ENCODE results near the gene SLC25A12.
"Not testable (repeated sequence)": the region's sequence is repeated elsewhere in the genome, so short reads cannot be mapped to it uniquely, and the experiment has no call there.

SLC25A12 gene

GRCh38 chr2:171762879-171763573, 131.0 kb downstream of the SLC25A12 start:
- TF ChIP-seq GLIS3 (CRISPR knock-in tag; IDR thresholded peaks at IDR 0.05) (no peak), RARB (CRISPR knock-in tag; IDR thresholded peaks at IDR 0.05) (no peak), ZC3H10 (CRISPR knock-in tag; IDR thresholded peaks at IDR 0.05) (no peak), TSHZ2 (CRISPR knock-in tag; IDR thresholded peaks at IDR 0.05) (no peak), TCF4 (CRISPR knock-in tag; IDR thresholded peaks at IDR 0.05; ENCODE audit: borderline replicate concordance) (no peak)
- peak; percentile 85 for ATAC-seq

GRCh38 chr2:171761176-171761575, 132.9 kb downstream of the SLC25A12 start:
- ATAC-seq: not testable (repeated sequence)

DNA sequence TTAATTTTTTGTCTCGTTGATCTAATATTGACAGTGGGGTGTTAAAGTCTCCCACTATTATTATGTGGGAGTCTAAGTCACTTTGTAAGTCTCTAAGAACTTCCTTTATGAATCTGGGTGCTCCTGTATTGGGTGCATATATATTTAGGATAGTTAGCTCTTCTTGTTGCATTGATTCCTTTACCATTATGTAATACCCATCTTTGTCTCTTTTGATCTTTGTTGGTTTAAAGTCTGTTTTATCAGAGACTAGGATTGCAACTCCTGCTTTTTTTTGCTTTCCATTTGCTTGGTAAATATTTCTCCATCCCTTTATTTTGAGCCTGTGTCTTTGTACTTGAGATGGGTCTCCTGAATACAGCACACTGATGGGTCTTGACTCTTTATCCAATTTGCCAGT, 135.3 kb downstream of the SLC25A12 start:
- ATAC-seq: not testable (repeated sequence)

DNA sequence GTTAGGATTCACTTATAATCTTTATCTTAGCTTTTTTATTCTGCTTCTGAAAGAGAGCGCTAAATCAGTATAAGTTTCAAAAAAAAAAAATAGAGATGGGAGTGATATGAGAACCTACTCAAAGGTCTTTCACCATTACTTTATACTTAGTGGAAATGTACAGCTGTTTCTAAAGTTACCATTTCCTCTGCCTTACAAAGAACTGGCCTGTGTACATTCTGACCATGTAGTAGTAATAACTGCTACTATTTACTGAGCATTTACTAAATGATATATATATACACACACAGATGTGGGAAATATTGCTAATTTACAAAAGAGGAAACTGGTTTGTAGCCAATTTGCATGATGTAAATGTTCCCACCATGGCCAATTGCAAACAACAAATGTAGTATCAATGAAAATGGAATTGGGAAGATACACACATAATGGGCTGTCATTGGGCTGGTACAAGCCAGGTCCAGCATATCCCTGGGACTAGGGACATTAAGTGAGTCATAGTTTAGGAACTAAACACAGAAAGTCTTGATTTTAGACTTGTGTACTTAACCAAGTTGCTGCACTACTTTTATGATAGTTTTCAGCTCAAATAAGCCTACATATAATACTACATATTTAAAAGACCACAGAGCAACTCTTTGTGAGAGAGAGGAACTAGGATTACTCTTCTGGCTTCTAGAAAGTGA, 139.6 kb downstream of the SLC25A12 start:
- ATAC-seq: no peak
- TF ChIP-seq, protein P1, sequence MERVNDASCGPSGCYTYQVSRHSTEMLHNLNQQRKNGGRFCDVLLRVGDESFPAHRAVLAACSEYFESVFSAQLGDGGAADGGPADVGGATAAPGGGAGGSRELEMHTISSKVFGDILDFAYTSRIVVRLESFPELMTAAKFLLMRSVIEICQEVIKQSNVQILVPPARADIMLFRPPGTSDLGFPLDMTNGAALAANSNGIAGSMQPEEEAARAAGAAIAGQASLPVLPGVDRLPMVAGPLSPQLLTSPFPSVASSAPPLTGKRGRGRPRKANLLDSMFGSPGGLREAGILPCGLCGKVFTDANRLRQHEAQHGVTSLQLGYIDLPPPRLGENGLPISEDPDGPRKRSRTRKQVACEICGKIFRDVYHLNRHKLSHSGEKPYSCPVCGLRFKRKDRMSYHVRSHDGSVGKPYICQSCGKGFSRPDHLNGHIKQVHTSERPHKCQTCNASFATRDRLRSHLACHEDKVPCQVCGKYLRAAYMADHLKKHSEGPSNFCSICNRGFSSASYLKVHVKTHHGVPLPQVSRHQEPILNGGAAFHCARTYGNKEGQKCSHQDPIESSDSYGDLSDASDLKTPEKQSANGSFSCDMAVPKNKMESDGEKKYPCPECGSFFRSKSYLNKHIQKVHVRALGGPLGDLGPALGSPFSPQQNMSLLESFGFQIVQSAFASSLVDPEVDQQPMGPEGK (CRISPR knock-in tag; IDR thresholded peaks at IDR 0.05; ENCODE audit: borderline replicate concordance): no peak
- TF ChIP-seq GLIS3 (CRISPR knock-in tag; IDR thresholded peaks at IDR 0.05) (no peak), TOX (CRISPR knock-in tag; IDR thresholded peaks at IDR 0.05; ENCODE audit: borderline replicate concordance) (no peak), ZNF70 (CRISPR knock-in tag; IDR thresholded peaks at IDR 0.05) (no peak), TSHZ2 (CRISPR knock-in tag; IDR thresholded peaks at IDR 0.05) (no peak), OSR1 (CRISPR knock-in tag; IDR thresholded peaks at IDR 0.05) (no peak)
- TF ChIP-seq, protein P2, sequence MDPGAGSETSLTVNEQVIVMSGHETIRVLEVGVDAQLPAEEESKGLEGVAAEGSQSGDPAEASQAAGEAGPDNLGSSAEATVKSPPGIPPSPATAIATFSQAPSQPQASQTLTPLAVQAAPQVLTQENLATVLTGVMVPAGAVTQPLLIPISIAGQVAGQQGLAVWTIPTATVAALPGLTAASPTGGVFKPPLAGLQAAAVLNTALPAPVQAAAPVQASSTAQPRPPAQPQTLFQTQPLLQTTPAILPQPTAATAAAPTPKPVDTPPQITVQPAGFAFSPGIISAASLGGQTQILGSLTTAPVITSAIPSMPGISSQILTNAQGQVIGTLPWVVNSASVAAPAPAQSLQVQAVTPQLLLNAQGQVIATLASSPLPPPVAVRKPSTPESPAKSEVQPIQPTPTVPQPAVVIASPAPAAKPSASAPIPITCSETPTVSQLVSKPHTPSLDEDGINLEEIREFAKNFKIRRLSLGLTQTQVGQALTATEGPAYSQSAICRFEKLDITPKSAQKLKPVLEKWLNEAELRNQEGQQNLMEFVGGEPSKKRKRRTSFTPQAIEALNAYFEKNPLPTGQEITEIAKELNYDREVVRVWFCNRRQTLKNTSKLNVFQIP (CRISPR knock-in tag; IDR thresholded peaks at IDR 0.05; ENCODE audit: borderline replicate concordance, low read depth): no peak

GRCh38 chr2:171747371-171747770, 146.7 kb downstream of the SLC25A12 start:
- ATAC-seq: no peak
- no peak for TF ChIP-seq CSRNP3 (CRISPR knock-in tag; IDR thresholded peaks at IDR 0.05)
- no peak for TF ChIP-seq OSR1 (CRISPR knock-in tag; IDR thresholded peaks at IDR 0.05)
- TF ChIP-seq, protein P1 (CRISPR knock-in tag; IDR thresholded peaks at IDR 0.05; ENCODE audit: borderline replicate concordance): no peak
- TF ChIP-seq BACH2 (CRISPR knock-in tag; IDR thresholded peaks at IDR 0.05; ENCODE audit: borderline replicate concordance): no peak
- TF ChIP-seq, protein P3, sequence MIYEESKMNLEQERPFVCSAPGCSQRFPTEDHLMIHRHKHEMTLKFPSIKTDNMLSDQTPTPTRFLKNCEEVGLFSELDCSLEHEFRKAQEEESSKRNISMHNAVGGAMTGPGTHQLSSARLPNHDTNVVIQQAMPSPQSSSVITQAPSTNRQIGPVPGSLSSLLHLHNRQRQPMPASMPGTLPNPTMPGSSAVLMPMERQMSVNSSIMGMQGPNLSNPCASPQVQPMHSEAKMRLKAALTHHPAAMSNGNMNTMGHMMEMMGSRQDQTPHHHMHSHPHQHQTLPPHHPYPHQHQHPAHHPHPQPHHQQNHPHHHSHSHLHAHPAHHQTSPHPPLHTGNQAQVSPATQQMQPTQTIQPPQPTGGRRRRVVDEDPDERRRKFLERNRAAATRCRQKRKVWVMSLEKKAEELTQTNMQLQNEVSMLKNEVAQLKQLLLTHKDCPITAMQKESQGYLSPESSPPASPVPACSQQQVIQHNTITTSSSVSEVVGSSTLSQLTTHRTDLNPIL (CRISPR knock-in tag; IDR thresholded peaks at IDR 0.05; ENCODE audit: low read depth): no peak
- TF ChIP-seq PPARA (CRISPR knock-in tag; IDR thresholded peaks at IDR 0.05; ENCODE audit: borderline replicate concordance): no peak
- TF ChIP-seq ESRRG (CRISPR knock-in tag; IDR thresholded peaks at IDR 0.05): no peak
- no peak for TF ChIP-seq ISL1 (CRISPR knock-in tag; IDR thresholded peaks at IDR 0.05)

Measured in SK-N-SH treated with all-trans-retinoic acid at 6 μM for 48 hours (cell line).